GM21528 (cell line): Measurements from ENCODE around the gene B3GNT4.
"Not testable (repeated sequence)": the region's sequence is repeated elsewhere in the genome, so short reads cannot be mapped to it uniquely, and the experiment has no call there.

Source experiments
- ATAC-seq: cut with Tn5 transposase; IDR thresholded peaks from one replicate; pipeline ENCODE4 v1.9.1; 2021; ENCODE audit warnings: mild to moderate bottlenecking, moderate library complexity; ENCODE audit not compliant: unreplicated experiment, low FRiP score

Gene B3GNT4

GRCh38 chr12:122203301-122204166 lies at the start of gene B3GNT4:
Gene B3GNT4 (plus strand): TSS chr12:122203709. CDS start chr12:122204619, 910 bp downstream.
- no peak for ATAC-seq

DNA sequence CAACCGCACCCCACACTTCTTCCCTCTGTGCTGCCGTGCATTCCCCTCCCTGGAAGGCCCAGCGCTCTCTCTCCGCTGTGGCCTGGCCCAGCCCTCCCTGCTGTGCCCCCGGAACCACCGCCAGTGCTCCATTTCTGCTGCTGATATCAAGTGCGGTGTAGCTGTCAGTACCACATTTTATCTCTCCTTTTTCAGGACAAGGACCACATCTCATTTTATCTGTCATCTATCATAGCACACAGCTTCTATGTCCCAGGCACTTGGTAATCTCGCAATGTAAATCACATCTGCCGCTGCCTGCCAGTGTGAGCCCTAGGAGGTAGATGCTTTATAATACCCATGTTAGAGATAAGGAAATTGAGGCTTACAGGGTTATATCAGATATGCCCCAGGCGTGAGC lies 47.8 kb upstream of the B3GNT4 start:
- no peak for ATAC-seq

DNA sequence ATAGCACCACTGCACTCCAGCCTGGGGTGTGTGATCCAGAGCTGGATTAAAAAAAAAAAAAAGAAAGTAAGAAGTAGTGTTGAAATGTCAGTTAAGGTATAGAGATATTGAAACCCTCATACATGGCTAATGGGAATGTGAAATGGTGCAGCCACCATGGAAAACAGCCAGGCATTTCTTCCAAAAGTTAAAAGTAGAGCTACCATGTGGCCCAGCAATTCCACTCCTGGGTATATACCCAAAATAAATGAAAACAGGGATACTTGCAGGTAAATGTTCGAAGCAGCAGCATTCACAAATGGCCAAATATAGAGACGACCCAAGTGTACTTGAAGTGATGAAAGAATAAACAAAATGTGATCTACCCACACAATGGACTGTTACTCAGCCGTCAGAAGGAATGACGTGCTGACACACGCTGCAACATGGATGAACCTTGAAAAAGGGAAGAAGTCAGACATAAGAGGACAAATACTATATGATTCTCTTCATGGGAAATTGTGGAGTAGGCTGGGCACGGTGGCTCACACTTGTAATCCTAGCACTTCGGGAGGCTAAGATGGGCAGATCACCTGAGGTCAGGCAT lies 44.7 kb upstream of the B3GNT4 start:
- ATAC-seq, result no peak

DNA sequence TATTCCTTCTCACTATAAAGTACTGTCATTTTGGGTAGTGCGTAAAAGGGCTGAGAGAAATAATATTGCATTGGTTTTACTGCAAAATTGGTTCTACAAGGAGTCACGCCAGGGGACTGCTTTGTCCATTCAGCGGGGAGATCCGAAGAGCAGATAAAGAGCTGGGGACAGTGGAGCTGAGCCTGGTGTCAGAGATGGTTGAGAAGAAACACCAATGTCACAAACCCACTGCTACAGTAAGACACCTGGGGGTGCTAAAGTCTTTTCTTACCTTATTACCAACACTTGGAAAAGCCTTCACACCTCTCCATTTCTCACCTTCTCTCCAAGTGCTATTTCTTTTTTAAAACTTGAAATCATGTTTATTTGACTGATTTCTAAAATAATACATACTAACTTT lies 43.6 kb upstream of the B3GNT4 start:
- ATAC-seq, result no peak

DNA sequence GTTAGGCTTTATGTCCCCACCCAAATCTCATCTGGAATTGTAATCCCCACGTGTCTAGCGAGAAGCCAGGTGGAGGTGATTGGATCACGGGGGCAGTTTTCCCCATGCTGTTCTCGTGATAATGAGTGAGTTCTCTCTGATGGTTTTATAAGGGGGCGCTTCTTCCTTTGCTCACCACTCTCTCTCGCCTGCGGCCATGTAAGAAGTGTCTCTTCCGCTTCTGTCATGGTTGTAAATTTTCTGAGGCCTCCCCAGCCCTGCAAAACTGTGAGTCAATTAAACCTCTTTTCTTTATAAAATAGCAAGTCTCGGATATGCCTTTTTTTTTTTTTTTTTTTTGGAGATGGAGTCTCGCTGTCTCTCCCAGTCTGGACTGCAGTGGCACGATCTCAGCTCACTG lies 42.7 kb upstream of the B3GNT4 start:
- ATAC-seq, result no peak

DNA sequence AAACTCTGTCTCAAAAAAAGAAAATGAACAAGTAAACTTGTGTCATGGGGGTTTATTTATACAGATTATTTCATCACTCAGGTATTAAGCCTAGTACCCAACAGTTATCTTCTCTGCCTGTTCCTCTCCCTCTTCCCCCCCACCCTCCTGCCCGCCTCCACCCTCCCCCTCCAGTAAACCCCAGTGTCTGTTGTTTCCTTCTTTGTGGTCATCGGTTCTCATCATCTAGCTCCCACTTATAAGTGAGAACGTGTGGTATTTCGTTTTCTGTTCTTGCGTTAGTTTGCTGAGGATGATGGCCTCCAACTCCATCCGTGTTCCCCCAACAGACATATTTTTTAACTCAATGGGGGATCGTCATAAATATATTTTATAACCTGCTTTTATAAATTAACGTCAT lies 41.8 kb upstream of the B3GNT4 start:
- no peak for ATAC-seq

GRCh38 chr12:122162976-122163375 lies 40.5 kb upstream of the B3GNT4 start:
- ATAC-seq, result no peak

GRCh38 chr12:122166422-122167349 lies 36.8 kb upstream of the B3GNT4 start:
- no peak for ATAC-seq

DNA sequence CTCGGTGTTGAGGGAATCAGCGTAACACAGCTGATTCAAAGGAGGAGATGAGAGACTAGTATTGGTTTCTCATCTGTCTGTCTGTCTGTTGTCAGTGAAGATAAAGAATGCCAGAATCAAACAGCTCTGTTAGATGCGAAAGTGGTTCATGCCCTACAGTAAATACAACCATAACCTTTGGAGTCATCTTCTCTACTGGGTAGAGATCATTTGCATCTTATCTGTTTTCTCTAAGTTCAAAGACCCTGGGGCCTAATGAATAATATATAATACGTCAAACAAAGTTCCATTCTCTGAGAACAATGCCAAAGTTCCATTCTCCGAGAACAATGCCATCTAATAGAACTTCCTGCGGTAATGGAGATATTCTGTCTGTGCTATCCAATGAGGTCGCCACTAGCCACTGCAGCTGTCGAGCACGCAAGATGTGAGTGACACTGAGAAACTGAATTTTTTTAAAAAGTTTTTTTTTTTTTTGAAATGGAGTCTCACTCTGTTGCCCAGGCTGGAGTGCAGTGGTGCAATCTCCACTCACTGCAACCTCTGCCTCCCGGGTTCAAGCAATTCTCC lies 36.1 kb upstream of the B3GNT4 start:
- ATAC-seq, result no peak

DNA sequence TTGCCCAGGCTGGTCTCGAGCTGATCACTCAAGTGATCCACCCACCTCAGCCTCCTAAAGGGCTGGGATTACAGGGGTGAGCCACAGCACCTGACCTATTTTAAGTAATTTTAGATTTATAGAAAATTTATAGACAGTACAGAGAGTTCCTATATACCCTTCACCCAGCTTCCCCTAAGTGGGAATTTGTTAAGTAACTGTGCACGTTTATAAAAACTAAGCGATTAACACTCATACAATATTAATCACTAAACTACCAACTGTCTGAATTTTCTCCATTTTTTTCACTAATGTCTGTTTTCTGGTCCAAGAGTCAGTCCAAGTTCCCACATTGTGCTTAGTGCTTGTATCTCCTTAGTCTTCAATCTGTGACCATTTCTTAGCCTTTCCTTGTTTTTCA lies 35.0 kb upstream of the B3GNT4 start:
- no peak for ATAC-seq

- ATAC-seq, result no peak
Measured at GRCh38 chr12:122171399-122171798, 32.1 kb upstream of the B3GNT4 start.

- ATAC-seq, result no peak
Measured at GRCh38 chr12:122172262-122172939, 31.1 kb upstream of the B3GNT4 start.

GRCh38 chr12:122174155-122174845 lies 29.2 kb upstream of the B3GNT4 start, which contains the start of gene IL31:
Gene IL31 (minus strand): TSS chr12:122174221. CDS start chr12:122174172, 49 bp downstream.
- no peak for ATAC-seq

DNA sequence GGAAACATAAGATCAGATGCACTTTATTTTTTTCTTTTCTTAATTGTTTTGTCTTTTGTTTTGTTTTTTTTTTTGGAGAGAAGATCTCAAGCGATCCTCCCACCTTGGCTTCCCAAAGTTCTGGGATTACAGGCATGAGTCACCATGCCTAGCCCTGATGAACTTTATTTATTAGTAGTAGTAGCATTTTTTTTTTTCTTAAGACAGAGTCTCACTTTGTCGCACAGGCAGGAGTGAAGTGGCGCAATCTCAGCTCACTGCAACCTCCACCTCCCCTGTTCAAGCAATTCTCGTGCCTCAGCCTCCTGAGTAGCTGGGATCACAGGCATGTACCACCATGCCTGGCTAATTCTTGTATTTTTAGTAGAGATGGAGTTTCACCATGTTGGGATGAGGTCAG lies 27.0 kb upstream of the B3GNT4 start:
- not testable (repeated sequence) for ATAC-seq

DNA sequence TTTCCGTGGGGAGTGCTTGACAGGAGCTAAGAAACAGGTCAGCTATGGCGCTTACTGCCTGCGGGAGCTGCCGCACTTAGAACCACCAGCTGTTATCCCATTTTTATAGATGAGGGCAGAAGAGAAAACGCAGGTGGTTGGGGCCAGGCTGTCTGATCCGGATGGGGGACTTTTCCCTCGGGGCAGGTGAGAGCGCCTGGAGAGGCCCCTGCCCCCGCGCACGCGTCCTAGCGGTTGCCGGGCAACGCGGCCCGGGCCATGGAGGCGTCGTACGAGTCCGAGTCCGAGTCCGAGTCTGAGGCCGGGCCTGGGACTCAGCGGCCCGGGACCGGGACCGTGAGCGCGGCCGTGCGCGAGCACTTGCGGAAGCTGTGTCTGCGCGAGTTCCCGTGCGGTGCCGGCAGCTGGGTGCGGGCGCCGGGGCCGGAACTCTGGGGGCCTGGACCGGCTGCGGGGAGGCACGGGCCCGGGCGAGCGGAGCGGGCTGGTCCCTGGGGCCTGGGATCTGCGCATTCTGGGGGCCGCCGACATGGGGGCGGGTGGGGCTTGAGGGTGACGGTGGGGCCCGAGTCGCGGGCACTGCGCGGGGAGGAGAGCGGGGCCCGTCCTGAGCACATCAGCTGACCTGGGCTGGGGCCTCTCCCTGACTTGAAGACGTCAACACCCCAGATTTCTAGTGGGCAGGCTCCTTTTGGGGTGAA lies 20.5 kb upstream of the B3GNT4 start, which contains the start of gene LRRC43:
LRRC43 (plus strand) TSS at position 237 of the 701 bp plus-strand sequence; CDS start at position 259, 22 bp downstream.
- no peak for ATAC-seq

DNA sequence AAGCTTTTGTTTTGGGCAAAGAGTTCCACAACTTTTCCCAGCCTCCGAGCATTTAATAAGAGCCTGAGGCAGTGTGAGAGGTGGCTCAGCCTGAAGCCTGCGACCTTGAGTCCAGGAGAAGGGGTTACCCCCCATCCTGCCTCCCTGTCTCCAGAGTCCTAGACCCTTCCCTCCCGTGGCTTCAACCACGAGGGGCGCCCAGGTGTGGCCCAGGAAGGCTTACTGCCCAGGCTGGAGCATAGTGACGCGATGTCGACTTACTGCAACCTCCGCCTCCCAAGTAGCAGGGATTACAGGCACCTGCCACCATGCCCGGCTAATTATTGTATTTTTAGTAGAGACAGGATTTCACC lies 19.9 kb upstream of the B3GNT4 start:
- no peak for ATAC-seq

DNA sequence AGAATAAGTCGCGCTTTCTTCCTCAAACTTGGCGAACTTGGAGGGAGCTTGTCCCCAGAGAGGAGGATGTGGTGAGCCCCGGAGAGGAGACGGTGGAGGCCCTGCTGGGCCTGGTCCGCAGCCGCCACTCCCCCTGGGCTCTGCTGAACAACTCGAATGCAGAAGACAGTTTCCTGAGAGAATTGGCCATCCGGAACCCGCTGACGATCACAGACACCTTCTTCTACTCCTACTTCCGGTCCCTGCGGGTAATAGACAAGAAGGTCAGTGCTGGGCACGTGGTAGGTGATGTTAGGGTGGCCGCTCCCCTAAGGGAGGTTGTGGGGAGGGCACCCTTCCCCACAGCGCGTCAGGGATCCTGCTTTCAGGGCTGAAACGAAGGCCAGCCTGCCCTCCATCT lies 19.0 kb upstream of the B3GNT4 start:
- no peak for ATAC-seq

DNA sequence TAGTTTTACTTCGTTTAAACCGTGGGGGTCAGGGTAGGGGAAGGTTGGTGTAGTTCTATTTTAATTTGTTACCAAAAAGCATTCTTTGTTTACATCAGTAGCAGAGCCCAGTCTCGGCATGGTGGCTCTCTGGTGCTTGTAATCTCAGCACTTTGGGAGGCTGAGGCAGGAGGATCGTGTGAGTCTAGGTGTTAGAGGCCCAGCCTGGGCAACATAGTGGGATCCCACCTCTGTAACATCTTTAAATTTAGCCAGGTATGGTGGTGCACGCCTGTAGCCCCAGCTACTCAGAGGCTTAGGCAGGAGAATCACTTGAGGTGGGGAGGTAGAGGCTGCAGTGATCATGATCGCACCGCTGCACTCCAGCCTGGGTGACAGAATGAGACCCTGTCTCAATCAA lies 18.4 kb upstream of the B3GNT4 start:
- no peak for ATAC-seq
